PC-3 (cell line): ENCODE data around the gene GYPC. TPM values are rescaled to one million over a fixed set of nuclear protein-coding genes. Genes with fewer than 3 reads are reported as not detected.

Experiments
- ATAC-seq: fragments of 200-7000 bp; cut with Tn5 transposase; 2 replicates; pipeline ENCODE4 v1.9.1; 2020; ENCODE audit warnings: mild to moderate bottlenecking, moderate library complexity
- BruUV-seq: library from RNA; stranded (reverse); fragments of 400-500 nt; replicated peaks from 2 replicates; lab custom pipeline; 2021; lab: Mats Ljungman, UMichigan
- CTCF ChIA-PET: fragments of 300-600 bp; sonication (Branson Sonifier 250); formaldehyde crosslinking; loops from one replicate; lab custom pipeline; 2022; ENCODE audit warnings: antibody characterized with exemption; lab: Charles Lee
- POLR2A ChIA-PET: fragments of 300-600 bp; sonication (Branson Sonifier 250); formaldehyde crosslinking; loops from one replicate; lab custom pipeline; 2022; ENCODE audit warnings: antibody characterized with exemption; ENCODE audit not compliant: unreplicated experiment; lab: Charles Lee
- DNase-seq: peaks from one replicate; pipeline ENCODE4 v3.0.0-alpha.2; 2015
- H2AFZ ChIP-seq: fragments of 300-600 bp; sonication (generic); 2 replicates; pipeline ENCODE4 v1.6.0; 2016; ENCODE audit warnings: antibody characterized with exemption, low read length
- H3F3A ChIP-seq: fragments of 300-600 bp; sonication (generic); one replicate; pipeline ENCODE4 v1.6.0; 2017; ENCODE audit warnings: antibody characterized with exemption, low read length, control low read depth, mild to moderate bottlenecking; ENCODE audit not compliant: unreplicated experiment
- H3K27ac ChIP-seq: fragments of 300-600 bp; sonication (generic); 2 replicates; pipeline ENCODE4 v1.5.1; 2016; ENCODE audit warnings: mild to moderate bottlenecking, low read length
- H3K27me3 ChIP-seq: fragments of 300-600 bp; sonication (generic); 2 replicates; pipeline ENCODE4 v1.6.1; 2016; ENCODE audit warnings: low read length, mixed read lengths
- H3K36me3 ChIP-seq: fragments of 300-600 bp; sonication (generic); 2 replicates; pipeline ENCODE4 v1.6.1; 2016; ENCODE audit warnings: low read depth, mixed run types, low read length, mixed read lengths
- H3K4me1 ChIP-seq: fragments of 300-600 bp; sonication (generic); 2 replicates; pipeline ENCODE4 v1.5.1; 2016; ENCODE audit warnings: low read length; ENCODE audit not compliant: insufficient read depth
- H3K4me2 ChIP-seq: fragments of 300-600 bp; sonication (generic); 2 replicates; pipeline ENCODE4 v1.6.0; 2016; ENCODE audit warnings: low read length
- H3K4me3 ChIP-seq: fragments of 300-600 bp; sonication (generic); 2 replicates; pipeline ENCODE4 v1.5.1; 2016; ENCODE audit warnings: mild to moderate bottlenecking, low read length, mixed read lengths
- H3K79me2 ChIP-seq: fragments of 300-600 bp; sonication (generic); 2 replicates; pipeline ENCODE4 v1.6.1; 2017; ENCODE audit warnings: low read length, mixed read lengths
- H3K9ac ChIP-seq: fragments of 300-600 bp; sonication (generic); 2 replicates; pipeline ENCODE4 v1.6.0; 2016; ENCODE audit warnings: mild to moderate bottlenecking, low read length
- H3K9me2 ChIP-seq: fragments of 300-600 bp; sonication (generic); replicated peaks from 2 replicates; pipeline ENCODE4 v1.6.1; 2016; ENCODE audit warnings: mixed run types, low read length, mixed read lengths
- H3K9me3 ChIP-seq: fragments of 300-600 bp; sonication (generic); 2 replicates; pipeline ENCODE4 v1.6.1; 2016; ENCODE audit warnings: low read length, mixed read lengths
- H4K20me1 ChIP-seq: fragments of 300-600 bp; sonication (generic); 2 replicates; pipeline ENCODE4 v1.6.1; 2016; ENCODE audit warnings: low read length, mixed read lengths
- CTCF ChIP-seq: fragments of 300-600 bp; sonication (generic); conservative IDR thresholded peaks from 2 replicates; pipeline ENCODE4 v1.5.1; 2017; ENCODE audit warnings: antibody characterized with exemption, low read depth, mild to moderate bottlenecking, low read length
- EZH2 ChIP-seq: fragments of 300-600 bp; sonication (generic); IDR thresholded peaks from one replicate; pipeline ENCODE4 v1.6.1; 2017; ENCODE audit warnings: antibody characterized with exemption, mild to moderate bottlenecking, low read length; ENCODE audit not compliant: unreplicated experiment
- EZH2phosphoT487 ChIP-seq: fragments of 300-600 bp; sonication (generic); IDR thresholded peaks from 2 replicates; pipeline ENCODE4 v1.6.1; 2018; ENCODE audit warnings: mild to moderate bottlenecking, antibody characterized with exemption, low read length, borderline replicate concordance
- intact Hi-C: fragments of 100-400 bp; cut with micrococcal nuclease; formaldehyde crosslinking; loops from 2 replicates; pipeline ENCODE4 v1.9.0; 2023
- total RNA-seq: library from RNA; depleted of rRNA; stranded (reverse); fragments of >200 nt; gene quantifications from 2 replicates; pipeline ENCODE4 v1.2.3, GENCODE V29; 2014

The GYPC gene
- total RNA-seq, 1 experiment from 2014 or later: not detected

GRCh38 chr2:126656431-126657147 is 631 bp downstream of the GYPC start:
- no peak for TF ChIP-seq CTCF
- TF ChIP-seq EZH2: no peak
- no peak for TF ChIP-seq EZH2phosphoT487
- H3K27ac ChIP-seq: no peak overlapping the region
- POLR2A ChIA-PET: no interaction called here

GRCh38 chr2:126657148-126657635 is 1.2 kb downstream of the GYPC start:
- Histone ChIP-seq H3K4me3 (no peak overlapping the region), H3K27ac (no peak overlapping the region), H3K79me2 (no peaks in the 10 kb centered on the region), H4K20me1 (no peaks in the 10 kb centered on the region), H3K9me3 (no peaks in the 10 kb centered on the region), H3K4me1 (no peaks in the 10 kb centered on the region), H3K9ac (no peak overlapping the region), H3K4me2 (no peak overlapping the region), H3K9me2 (no peaks in the 10 kb centered on the region), H3K27me3 (peaks cover 73% of the 10 kb centered on the region), H3K36me3 (no peaks in the 10 kb centered on the region), H3F3A (no peaks in the 10 kb centered on the region), H2AFZ (no peak overlapping the region)
- no peak for ATAC-seq
- ChIA-PET POLR2A (no interaction called here), CTCF (no interaction called here)
- no peak for TF ChIP-seq EZH2phosphoT487
- no peak for TF ChIP-seq EZH2
- no peak for TF ChIP-seq CTCF
- peak; percentile 4 for DNase-seq
- no TSS peak for BruUV-seq
- intact Hi-C loops: no loop called here

More at GRCh38 chr2:126656431-126657147, 631 bp downstream of the GYPC start:
- intact Hi-C loops: no loop called here
- H3K9me3 ChIP-seq: no peaks in the 10 kb centered on the region
- no peaks in the 10 kb centered on the region for H3F3A ChIP-seq
- H3K9ac ChIP-seq: no peak overlapping the region
- no TSS peak for BruUV-seq
- H3K27me3 ChIP-seq: peaks cover 68% of the 10 kb centered on the region
- CTCF ChIA-PET: no interaction called here
- ATAC-seq (no peak), DNase-seq (no peak)
- no peaks in the 10 kb centered on the region for H4K20me1 ChIP-seq
- H3K9me2 ChIP-seq: no peaks in the 10 kb centered on the region
- no peaks in the 10 kb centered on the region for H3K36me3 ChIP-seq
- H2AFZ ChIP-seq: no peak overlapping the region
- H3K4me3 ChIP-seq: no peak overlapping the region
- no peaks in the 10 kb centered on the region for H3K4me1 ChIP-seq
- H3K79me2 ChIP-seq: no peaks in the 10 kb centered on the region
- no peak overlapping the region for H3K4me2 ChIP-seq

GRCh38 chr2:126657636-126658318 is 1.8 kb downstream of the GYPC start:
- POLR2A ChIA-PET: no interaction called here
- Histone ChIP-seq H3K79me2 (no peaks in the 10 kb centered on the region), H3K9ac (no peak overlapping the region), H3F3A (no peaks in the 10 kb centered on the region), H3K4me3 (no peak overlapping the region), H3K27ac (no peak overlapping the region), H3K27me3 (peaks cover 78% of the 10 kb centered on the region), H3K9me3 (no peaks in the 10 kb centered on the region), H3K4me2 (no peak overlapping the region), H4K20me1 (no peaks in the 10 kb centered on the region), H2AFZ (no peak overlapping the region), H3K9me2 (no peaks in the 10 kb centered on the region), H3K4me1 (no peaks in the 10 kb centered on the region), H3K36me3 (no peaks in the 10 kb centered on the region)
- intact Hi-C loops: no loop called here
- BruUV-seq: no TSS peak
- TF ChIP-seq EZH2phosphoT487: no peak
- CTCF ChIA-PET: no interaction called here
- DNase-seq (peak; percentile 52), ATAC-seq (peak; percentile 64)
